CD1c-positive myeloid dendritic cell (primary cell): Measurements from ENCODE around the gene HOXD1.

Experiments used
- DNase-seq: peaks from one replicate; pipeline ENCODE4 v3.0.0-alpha.2; 2016; ENCODE audit errors: extremely low spot score

HOXD1 gene

GRCh38 chr2:176165370-176166050 lies 23.0 kb upstream of the HOXD1 start:
- no peak for DNase-seq

DNA sequence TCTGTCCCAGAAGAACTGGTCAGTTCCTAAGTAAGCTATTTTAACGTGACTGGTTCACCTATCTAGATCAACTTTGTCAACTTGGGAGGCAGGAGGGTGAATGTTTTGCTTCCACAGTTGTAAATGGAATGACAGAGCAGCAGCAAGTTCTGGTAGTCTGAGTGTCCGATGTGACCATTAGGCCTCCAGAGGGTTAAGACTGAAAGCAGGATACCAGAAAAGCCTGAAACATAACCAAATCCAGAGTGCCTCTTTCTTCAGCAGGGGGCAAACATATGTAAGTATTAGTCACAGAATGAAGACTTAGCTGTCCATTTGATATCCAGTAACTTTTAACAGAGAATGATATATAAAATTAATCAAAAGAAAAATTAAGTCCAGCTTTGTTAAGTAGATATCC lies 22.2 kb upstream of the HOXD1 start:
- DNase-seq: no peak

GRCh38 chr2:176167398-176167797 lies 21.1 kb upstream of the HOXD1 start:
- DNase-seq: no peak

DNA sequence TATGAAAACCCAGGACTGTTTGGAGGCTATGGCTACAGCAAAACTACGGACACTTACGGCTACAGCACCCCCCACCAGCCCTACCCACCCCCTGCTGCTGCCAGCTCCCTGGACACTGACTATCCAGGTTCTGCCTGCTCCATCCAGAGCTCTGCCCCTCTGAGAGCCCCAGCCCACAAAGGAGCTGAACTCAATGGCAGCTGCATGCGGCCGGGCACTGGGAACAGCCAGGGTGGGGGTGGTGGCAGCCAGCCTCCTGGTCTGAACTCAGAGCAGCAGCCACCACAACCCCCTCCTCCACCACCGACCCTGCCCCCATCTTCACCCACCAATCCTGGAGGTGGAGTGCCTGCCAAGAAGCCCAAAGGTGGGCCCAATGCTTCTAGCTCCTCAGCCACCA lies 19.3 kb upstream of the HOXD1 start:
- DNase-seq: no peak

- no peak for DNase-seq
These were observed 18.8 kb upstream of the HOXD1 start for GRCh38 chr2:176169711-176170110.

DNA sequence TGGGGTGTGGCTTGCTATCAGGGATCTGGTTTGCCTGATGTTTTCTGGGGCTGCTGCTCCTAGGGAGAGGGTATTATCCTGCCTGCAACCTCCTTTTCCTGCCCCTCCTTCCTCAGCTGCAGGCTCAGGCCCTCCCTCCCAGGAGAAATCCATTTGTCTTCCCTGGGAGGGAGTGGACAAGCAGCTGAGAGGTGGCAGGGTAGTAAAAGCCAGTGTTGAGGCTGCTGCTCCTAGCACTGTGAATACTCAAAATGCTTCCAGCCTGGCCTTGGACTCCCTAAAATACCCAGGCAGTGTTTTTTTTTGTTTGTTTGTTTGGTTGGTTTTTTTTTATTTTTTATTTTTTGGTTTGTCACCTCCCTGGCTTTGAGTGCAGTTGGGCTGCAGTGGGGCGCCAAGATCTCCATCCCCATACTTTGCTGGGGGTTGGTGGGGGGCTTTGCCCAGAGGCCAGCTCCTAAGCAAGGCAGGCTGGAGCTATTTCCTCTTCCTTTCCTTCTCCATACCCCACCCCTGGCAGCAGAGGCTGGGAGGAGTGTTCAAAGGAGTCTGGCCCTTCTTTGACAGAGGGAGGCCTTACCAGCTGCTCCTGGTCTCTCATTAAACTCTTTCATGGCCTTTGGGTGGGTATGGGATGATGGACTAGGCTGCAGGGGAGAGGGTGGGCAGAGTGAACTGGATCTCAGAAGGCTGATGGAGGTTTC lies 17.7 kb upstream of the HOXD1 start:
- DNase-seq: no peak

DNA sequence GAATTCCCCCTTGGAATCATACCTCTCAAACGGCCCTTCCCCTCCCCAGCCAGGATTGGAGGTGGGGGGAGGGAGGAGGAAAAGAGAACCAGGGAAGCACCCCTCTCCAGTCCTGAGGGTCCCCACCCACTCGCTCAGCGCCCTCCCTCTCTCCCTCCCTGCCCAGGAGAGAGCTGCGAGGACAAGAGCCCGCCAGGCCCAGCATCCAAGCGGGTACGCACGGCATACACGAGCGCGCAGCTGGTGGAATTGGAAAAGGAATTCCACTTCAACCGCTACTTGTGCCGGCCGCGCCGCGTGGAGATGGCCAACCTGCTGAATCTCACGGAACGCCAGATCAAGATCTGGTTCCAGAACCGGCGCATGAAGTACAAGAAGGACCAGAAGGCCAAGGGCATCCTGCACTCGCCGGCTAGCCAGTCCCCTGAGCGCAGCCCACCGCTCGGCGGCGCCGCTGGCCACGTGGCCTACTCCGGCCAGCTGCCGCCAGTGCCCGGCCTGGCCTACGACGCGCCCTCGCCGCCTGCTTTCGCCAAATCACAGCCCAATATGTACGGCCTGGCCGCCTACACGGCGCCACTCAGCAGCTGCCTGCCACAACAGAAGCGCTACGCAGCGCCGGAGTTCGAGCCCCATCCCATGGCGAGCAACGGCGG lies 17.0 kb upstream of the HOXD1 start:
- DNase-seq: no peak

GRCh38 chr2:176172007-176172894 lies 16.2 kb upstream of the HOXD1 start:
- DNase-seq: no peak

GRCh38 chr2:176172895-176173566 lies 15.4 kb upstream of the HOXD1 start:
- DNase-seq: no peak

DNA sequence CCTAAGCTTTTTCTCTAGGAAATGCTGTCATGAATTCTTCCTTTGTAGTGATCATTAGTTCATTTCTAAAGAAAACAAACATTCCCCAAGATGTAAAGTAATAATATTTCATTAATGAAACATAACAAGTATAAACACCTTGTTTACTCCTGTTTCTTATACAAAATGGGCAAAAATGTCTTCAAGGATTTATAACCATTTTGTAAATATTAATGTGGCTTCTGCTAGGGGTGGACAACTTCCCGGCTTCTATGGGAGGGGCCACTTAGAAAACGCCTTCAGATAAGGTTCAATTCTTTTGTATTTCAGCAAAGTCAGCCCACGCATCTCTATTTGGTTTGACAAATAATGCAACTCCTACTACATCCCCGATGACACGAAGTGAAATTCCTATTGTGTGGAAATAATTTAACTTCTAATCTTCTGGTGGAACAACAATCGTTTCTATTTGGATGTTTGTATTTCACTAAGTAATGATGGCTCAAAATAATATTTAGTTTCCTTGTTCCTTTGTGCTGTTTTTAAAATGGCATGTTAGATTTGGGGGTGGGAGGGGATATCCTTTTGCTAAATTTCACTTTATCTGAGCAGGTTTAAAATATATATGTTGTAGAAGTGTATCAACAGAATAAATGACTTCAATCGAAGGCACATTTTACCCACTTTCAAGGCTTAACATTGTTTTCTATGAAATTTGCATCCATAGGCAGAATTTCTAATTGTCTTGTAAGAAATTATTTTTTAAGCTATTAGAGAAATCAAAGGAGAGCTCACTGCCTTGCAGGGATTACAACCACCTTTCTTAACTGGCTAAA lies 14.7 kb upstream of the HOXD1 start:
- no peak for DNase-seq

GRCh38 chr2:176174382-176174823 lies 14.1 kb upstream of the HOXD1 start:
- DNase-seq: no peak

- DNase-seq: no peak
These were observed 13.4 kb upstream of the HOXD1 start for GRCh38 chr2:176174824-176175708.

GRCh38 chr2:176175709-176176607 lies 12.5 kb upstream of the HOXD1 start:
- DNase-seq: no peak

GRCh38 chr2:176177580-176178037 lies 10.9 kb upstream of the HOXD1 start:
- no peak for DNase-seq

DNA sequence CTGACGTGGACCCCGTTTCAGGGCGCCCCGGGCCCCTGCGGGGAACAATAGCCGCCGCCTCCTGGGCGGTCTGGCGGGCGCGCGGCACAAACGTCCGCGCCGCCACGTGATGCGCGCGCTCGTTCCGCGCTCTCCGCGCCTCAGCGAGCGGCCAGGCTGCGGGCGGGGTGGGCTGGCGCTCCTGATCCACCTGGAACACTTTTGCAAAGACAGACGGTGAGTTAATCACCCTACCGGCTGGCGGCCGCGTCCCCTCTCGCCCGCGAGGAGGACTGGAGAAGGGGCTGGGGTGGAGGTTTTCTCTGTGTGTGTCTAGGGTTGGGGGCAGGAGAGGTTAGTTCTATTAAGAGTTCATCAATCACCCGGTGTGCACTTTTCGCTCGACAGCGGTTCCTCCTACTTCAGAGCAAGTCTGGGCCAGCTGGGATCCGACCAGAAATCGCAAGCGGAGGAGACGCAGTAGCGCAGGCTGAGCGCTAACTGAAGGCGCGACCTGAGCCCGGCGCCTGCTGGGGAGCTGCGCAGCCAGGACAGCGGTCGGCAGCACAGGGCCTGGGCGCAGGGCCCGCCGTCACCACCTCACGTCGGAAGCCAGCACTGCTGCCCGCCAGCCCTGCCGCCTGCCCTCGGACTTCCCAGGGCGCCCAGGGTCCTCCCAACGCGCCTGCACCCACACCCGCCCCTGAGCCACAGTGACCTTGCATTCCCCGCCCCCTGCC lies 10.3 kb upstream of the HOXD1 start:
- no peak for DNase-seq

DNA sequence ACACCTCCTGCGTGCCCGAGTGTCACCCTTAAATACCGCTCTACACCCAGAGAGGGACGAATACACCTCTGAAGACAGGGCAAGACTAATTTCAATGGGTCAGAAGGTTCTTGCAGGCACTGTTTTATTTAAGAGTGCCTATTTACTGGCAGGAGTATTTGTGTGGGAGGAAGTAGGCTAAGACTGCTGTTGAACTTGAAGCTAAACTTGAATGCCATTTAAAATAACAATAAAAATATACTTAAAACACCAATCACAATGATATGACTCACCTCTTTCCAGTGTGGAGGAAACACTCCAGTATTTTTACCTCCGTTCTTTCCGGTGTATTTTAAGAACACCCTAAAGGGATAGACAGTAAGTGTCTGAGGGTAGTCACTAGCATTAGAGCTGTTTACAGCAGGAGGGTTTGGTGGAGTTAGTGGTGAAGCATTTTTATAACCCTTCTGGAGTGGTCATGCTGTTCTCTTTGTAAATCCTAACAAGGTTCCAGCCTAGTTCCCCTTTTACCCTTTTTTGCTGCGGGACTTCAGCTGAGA lies 9.6 kb upstream of the HOXD1 start:
- no peak for DNase-seq

GRCh38 chr2:176181551-176181950 lies 6.9 kb upstream of the HOXD1 start:
- DNase-seq: no peak
